ENCODE results near the gene SPI1. TPM values are rescaled to one million over a fixed set of nuclear protein-coding genes. Genes with fewer than 3 reads are reported as not detected.

Gene SPI1
- total RNA-seq, 1 donor from 2014 or later, result 98.2 TPM

DNA sequence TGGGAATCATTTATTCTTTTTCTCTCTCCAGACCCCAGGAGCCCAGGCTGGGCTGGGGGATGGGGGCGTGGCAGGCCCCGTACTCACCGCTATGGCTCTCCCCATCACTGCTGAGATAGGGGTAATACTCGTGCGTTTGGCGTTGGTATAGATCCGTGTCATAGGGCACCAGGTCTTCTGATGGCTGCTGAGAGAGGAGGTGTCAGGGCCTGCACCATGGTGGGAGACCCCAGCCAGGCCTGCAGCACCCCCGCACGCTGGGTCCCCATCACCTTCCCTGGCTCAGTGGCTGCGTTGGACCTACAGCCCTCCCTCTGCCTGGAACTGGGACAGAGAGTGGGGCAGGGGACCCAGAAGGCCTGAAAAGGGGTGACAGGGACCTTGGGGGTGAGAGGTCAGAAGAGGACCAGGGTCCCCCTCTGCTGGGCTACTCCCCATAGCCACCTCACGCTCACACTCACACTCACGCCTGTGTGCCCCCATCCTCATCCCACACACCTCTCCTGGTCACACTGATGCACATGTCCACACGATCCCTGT is 2.7 kb downstream of the SPI1 start:
- peaks cover 0 to 3% of the 10 kb centered on the region in 2 donors for H3K4me1 ChIP-seq
- no peaks in the 10 kb centered on the region for H3K36me3 ChIP-seq
- intact Hi-C loops (cut with DNase I), result no loop called here
- H3K9me3 ChIP-seq, result no peaks in the 10 kb centered on the region
- H3K27ac ChIP-seq, result no peak overlapping the region
- DNase-seq (ENCODE audit: low spot score in 2 of 2), result no peak
- no peaks in the 10 kb centered on the region for H3K27me3 ChIP-seq
- H3K4me3 ChIP-seq, result peak overlapping the region in 1 of 2 donors; percentile 30
- TF ChIP-seq, protein P1, sequence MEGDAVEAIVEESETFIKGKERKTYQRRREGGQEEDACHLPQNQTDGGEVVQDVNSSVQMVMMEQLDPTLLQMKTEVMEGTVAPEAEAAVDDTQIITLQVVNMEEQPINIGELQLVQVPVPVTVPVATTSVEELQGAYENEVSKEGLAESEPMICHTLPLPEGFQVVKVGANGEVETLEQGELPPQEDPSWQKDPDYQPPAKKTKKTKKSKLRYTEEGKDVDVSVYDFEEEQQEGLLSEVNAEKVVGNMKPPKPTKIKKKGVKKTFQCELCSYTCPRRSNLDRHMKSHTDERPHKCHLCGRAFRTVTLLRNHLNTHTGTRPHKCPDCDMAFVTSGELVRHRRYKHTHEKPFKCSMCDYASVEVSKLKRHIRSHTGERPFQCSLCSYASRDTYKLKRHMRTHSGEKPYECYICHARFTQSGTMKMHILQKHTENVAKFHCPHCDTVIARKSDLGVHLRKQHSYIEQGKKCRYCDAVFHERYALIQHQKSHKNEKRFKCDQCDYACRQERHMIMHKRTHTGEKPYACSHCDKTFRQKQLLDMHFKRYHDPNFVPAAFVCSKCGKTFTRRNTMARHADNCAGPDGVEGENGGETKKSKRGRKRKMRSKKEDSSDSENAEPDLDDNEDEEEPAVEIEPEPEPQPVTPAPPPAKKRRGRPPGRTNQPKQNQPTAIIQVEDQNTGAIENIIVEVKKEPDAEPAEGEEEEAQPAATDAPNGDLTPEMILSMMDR (IDR thresholded peaks at IDR 0.05), result no peak

DNA sequence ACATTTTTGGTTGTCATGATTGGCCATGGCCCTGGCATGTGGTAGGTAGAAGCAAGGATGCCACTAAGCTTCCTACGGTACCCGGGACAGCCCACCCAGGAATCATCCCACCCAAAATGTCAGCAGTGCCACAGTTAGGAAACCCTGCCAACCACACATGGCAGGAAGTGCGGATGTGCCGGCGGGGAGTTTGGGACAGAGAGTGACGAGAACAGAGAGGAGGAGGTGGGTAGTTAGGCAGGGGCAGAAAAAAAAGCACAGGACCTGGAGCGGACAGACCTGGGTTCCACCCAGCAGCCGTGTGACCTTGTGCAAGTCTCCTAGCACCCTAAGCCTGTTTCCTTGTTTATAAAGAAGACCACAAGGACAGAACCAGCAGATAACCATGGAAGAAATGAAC is 3.3 kb downstream of the SPI1 start:
- TF ChIP-seq, protein P1 (IDR thresholded peaks at IDR 0.05), result no peak
- no peak overlapping the region for H3K27ac ChIP-seq
- H3K9me3 ChIP-seq, result no peaks in the 10 kb centered on the region
- intact Hi-C loops (cut with DNase I), result no loop called here
- peak overlapping the region in 1 of 2 donors; percentile 30 for H3K4me3 ChIP-seq
- DNase-seq (ENCODE audit: low spot score in 2 of 2), result no peak
- no peaks in the 10 kb centered on the region for H3K36me3 ChIP-seq
- H3K27me3 ChIP-seq, result no peaks in the 10 kb centered on the region
- H3K4me1 ChIP-seq, result peaks cover 0 to 3% of the 10 kb centered on the region in 2 donors

DNA sequence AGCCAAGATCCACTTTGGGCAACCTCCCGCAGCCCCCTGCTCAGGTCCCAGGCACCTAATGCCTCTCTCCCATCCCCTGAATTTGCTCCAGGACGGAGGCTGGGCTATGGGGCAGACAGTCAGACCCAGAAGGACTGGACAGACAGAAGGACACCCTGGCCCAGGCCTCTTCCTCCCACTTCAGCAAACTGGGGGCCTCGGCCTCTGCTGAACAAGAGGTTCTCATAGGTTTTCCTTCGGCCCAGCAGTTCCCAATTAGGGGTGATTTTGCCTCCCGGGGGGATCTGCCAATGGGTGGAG is 3.7 kb downstream of the SPI1 start:
- H3K4me3 ChIP-seq, result no peak overlapping the region
- no peaks in the 10 kb centered on the region for H3K9me3 ChIP-seq
- DNase-seq (ENCODE audit: low spot score in 2 of 2), result no peak
- peaks cover 0 to 3% of the 10 kb centered on the region in 2 donors for H3K4me1 ChIP-seq
- intact Hi-C loops (cut with DNase I), result loop anchor here (1.0 kb wide), 3 partner anchors 26 to 80 kb away; partner anchors contain the start of gene SLC39A13
- H3K36me3 ChIP-seq, result no peaks in the 10 kb centered on the region
- no peaks in the 10 kb centered on the region for H3K27me3 ChIP-seq
- TF ChIP-seq, protein P1 (IDR thresholded peaks at IDR 0.05), result no peak
- no peak overlapping the region for H3K27ac ChIP-seq

DNA sequence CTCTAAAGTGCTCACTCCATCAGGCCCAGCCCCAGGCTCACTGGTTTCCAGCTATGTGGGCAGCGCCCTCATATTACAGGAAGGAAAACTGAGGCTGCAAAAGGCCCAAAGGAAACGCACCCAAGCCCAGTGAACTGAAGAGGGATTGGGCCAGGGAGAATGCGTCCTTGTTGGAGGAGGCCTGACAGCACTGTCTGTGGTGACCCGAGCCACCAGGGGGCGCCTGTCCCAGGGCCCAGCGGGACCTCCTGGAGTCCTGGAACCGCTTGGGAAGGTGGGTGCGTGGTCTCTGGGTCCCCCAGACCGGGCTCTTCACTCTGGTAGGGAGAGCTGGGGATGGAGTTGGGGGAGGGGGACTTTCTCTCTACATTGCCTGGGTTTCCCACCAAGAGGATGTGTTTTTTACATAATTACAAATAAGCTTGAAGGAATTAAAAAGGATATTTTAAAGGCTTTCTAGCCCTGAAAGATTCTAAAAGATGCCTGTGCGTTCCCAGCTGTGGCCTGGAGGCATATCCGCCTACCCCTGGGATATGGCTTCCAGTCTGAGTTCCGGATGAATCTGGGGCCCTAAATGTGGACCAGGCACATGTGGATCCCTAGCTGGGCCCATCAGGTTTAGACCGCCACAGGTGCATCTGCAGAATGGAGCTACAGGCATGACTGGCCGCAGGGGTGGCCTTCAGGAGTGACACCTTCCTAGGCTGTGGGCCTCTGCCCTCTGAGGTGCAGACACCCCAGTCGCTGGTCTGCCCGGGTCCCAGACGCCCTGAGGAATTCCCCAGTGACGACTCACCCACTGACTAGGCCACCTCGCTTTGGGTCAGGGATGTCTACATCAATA is 4.2 kb downstream of the SPI1 start:
- intact Hi-C loops (cut with DNase I), result loop anchor here (1.0 kb wide), 3 partner anchors 26 to 80 kb away; partner anchors contain the start of gene SLC39A13
- DNase-seq (ENCODE audit: low spot score in 2 of 2), result peak in 1 of 2 donors; percentile 91
- peak overlapping the region in 1 of 2 donors; percentile 3 for H3K27ac ChIP-seq

DNA sequence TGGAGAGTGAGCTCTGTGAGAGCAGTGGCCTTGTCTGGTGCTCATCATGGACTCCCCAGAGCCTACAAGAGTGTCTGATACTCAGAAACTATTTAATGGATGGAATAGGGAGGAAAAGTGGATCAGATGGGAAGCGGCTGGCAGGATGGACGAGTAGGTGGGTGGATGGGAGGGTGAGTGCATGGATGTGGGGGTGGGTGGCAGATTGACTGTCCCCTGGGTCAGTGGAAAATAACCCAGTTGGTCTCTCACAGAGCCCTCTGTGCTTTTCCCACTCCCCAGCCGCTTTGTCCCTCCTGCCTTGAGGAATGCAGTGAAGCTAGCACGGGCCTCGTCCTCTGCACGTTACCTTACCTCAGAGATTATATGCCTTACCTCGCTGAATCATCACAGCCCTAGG is 5.9 kb downstream of the SPI1 start:
- no peaks in the 10 kb centered on the region for H3K36me3 ChIP-seq
- TF ChIP-seq, protein P1 (IDR thresholded peaks at IDR 0.05), result no peak
- intact Hi-C loops (cut with DNase I), result no loop called here
- no peak overlapping the region for H3K4me3 ChIP-seq
- DNase-seq (ENCODE audit: low spot score in 2 of 2), result no peak
- no peaks in the 10 kb centered on the region for H3K9me3 ChIP-seq
- H3K27ac ChIP-seq, result no peak overlapping the region
- H3K27me3 ChIP-seq, result no peaks in the 10 kb centered on the region
- peaks cover 0 to 3% of the 10 kb centered on the region in 2 donors for H3K4me1 ChIP-seq

More for the DNA sequence above, 4.2 kb downstream of the SPI1 start:
- no peaks in the 10 kb centered on the region for H3K9me3 ChIP-seq
- no peaks in the 10 kb centered on the region for H3K36me3 ChIP-seq
- H3K4me1 ChIP-seq, result peaks cover 0 to 3% of the 10 kb centered on the region in 2 donors
- H3K4me3 ChIP-seq, result no peak overlapping the region
- H3K27me3 ChIP-seq, result no peaks in the 10 kb centered on the region
- TF ChIP-seq, protein P1 (IDR thresholded peaks at IDR 0.05), result peak; percentile 78 to 96 (median 92)

Data from ascending aorta (tissue), 2 donors.